ENCODE measurements around the gene SYNGAP1.
"Not testable (repeated sequence)": the region's sequence is repeated elsewhere in the genome, so short reads cannot be mapped to it uniquely, and the experiment has no call there.

Gene SYNGAP1

GRCh38 chr6:33399881-33400280 is 20.0 kb upstream of the SYNGAP1 start:
- in situ Hi-C loops (cut with MboI; ENCODE audit: low sequenced_read_pairs), result not testable (repeated sequence)

- in situ Hi-C loops (cut with MboI; ENCODE audit: low sequenced_read_pairs), result no loop called here
Measured at GRCh38 chr6:33404884-33405283, 15.0 kb upstream of the SYNGAP1 start.

DNA sequence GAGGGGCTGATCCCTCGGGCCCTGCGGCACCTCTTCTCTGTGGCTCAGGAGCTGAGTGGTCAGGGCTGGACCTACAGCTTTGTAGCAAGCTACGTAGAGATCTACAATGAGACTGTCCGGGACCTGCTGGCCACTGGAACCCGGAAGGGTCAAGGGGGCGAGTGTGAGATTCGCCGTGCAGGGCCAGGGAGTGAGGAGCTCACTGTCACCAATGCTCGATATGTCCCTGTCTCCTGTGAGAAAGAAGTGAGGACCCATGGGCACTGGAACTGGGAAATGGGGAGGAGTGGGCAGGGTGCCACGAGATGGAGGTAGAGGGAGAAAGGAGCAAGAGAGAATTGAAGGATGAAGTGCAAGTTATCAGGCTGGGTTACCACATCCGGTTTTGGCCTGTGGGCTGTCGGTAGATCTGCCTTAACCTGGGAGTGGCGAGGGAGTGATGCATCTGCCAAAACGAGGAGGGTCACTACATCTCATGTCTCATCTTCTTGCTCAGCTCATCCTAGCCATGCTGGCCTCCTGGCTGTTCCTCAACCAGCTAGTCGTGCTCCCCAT is 14.4 kb upstream of the SYNGAP1 start:
- in situ Hi-C loops (cut with MboI; ENCODE audit: low sequenced_read_pairs), result no loop called here

DNA sequence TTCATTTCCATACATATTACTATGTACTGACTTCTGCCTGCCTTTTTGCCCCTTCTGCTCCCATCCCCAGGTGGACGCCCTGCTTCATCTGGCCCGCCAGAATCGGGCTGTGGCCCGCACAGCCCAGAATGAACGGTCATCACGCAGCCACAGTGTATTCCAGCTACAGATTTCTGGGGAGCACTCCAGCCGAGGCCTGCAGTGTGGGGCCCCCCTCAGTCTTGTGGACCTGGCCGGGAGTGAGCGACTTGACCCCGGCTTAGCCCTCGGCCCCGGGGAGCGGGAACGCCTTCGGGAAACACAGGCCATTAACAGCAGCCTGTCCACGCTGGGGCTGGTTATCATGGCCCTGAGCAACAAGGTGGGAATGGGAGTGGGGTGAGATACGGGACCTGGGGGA is 13.7 kb upstream of the SYNGAP1 start:
- in situ Hi-C loops (cut with MboI; ENCODE audit: low sequenced_read_pairs), result no loop called here

- in situ Hi-C loops (cut with MboI; ENCODE audit: low sequenced_read_pairs), result no loop called here
Measured at GRCh38 chr6:33407132-33407718, 12.6 kb upstream of the SYNGAP1 start.

- in situ Hi-C loops (cut with MboI; ENCODE audit: low sequenced_read_pairs), result no loop called here
Measured at GRCh38 chr6:33410050-33410710, 9.7 kb upstream of the SYNGAP1 start.

GRCh38 chr6:33410711-33411631 is 8.9 kb upstream of the SYNGAP1 start, which contains the start of gene PHF1:
Gene PHF1, plus strand, starts transcription at chr6:33411014. Its CDS starts 1,250 bp downstream, at chr6:33412264.
- in situ Hi-C loops (cut with MboI; ENCODE audit: low sequenced_read_pairs), result no loop called here

- in situ Hi-C loops (cut with MboI; ENCODE audit: low sequenced_read_pairs), result no loop called here
Measured at GRCh38 chr6:33411632-33412005, 8.2 kb upstream of the SYNGAP1 start.

- in situ Hi-C loops (cut with MboI; ENCODE audit: low sequenced_read_pairs), result no loop called here
Measured at GRCh38 chr6:33412140-33413009, 7.5 kb upstream of the SYNGAP1 start.

DNA sequence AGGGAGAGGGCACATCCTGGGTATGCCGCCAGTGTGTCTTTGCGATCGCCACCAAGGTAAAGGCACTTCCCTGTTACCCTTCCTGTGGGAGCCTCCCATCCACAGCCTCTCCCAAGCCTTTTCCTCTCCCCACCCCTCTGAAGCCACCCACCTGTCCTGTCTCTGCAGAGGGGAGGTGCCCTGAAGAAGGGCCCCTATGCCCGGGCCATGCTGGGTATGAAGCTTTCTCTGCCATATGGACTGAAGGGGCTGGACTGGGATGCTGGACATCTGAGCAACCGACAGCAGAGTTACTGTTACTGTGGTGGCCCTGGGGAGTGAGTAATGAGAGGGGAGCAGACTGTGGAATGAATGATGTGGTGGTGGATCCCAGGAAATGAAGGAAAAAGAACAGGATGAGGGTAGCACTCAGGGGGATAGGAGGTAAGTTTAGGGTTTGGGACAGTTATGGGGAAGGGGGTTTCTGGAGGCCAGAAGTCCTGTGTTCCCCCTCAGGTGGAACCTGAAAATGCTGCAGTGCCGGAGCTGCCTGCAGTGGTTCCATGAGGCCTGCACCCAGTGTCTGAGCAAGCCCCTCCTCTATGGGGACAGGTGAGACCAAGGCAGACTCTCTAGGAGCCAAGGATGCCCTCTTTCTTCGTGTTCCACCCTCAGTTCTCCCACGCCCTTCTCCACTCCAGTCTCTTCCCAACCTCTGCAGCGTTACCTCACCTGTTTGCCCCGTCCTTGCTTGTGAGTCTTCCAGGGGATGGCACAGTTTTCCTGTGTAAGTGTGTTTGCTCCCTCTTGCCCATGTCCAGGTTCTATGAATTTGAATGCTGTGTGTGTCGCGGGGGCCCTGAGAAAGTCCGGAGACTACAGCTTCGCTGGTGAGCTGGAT is 6.4 kb upstream of the SYNGAP1 start:
- in situ Hi-C loops (cut with MboI; ENCODE audit: low sequenced_read_pairs), result no loop called here

- in situ Hi-C loops (cut with MboI; ENCODE audit: low sequenced_read_pairs), result no loop called here
Measured at GRCh38 chr6:33414592-33415271, 5.1 kb upstream of the SYNGAP1 start.

- in situ Hi-C loops (cut with MboI; ENCODE audit: low sequenced_read_pairs), result no loop called here
Measured at GRCh38 chr6:33415831-33416230, 4.0 kb upstream of the SYNGAP1 start.

DNA sequence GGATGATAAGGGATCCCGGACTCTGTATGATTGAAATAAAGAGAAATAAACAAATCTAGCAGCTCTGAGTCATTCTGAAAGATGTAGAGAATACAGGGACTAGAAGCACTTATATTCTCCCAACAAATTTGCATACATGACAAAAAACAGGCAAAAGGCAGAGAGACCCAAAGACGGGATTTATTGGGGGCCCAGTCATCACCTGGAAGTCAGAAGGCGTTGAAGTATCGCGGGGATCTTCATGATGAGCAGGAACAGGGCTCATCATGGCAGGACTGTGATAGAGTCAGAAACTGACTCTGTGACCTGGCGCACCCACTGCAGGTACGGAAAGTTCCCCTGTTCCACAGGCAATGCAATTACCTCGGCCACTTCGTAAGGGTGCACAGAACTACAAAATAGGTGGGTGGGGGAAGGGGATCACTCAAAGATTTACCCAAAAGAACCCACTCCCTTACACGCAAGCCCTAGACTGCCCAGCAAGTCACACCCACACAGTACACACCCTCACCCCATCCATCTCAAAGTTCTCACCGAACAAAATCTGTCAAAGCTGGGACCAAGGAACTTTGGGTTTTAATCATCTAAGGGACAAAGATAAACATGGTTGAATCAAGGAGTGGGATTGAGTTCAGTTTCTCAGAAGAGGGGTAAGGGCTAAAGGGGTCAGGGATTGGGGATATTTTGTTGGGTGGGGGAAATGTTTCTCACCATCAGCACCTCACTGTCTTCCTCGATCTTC is 3.3 kb upstream of the SYNGAP1 start:
- in situ Hi-C loops (cut with MboI; ENCODE audit: low sequenced_read_pairs), result no loop called here

GRCh38 chr6:33417128-33417902 is 2.5 kb upstream of the SYNGAP1 start:
- in situ Hi-C loops (cut with MboI; ENCODE audit: low sequenced_read_pairs), result no loop called here

- in situ Hi-C loops (cut with MboI; ENCODE audit: low sequenced_read_pairs), result no loop called here
Measured at GRCh38 chr6:33417903-33418689, 1.8 kb upstream of the SYNGAP1 start, which contains the start of gene CUTA. Gene CUTA, minus strand, starts transcription at chr6:33418107. Its CDS starts 107 bp downstream, at chr6:33418000.

GRCh38 chr6:33418690-33419291 is 1.1 kb upstream of the SYNGAP1 start:
- in situ Hi-C loops (cut with MboI; ENCODE audit: low sequenced_read_pairs), result no loop called here

All from HL-60/S4 (cell line).